Left ventricle myocardium inferior (tissue), 1 donor: ENCODE measurements around the gene KCNJ5. TPM values are rescaled to one million over a fixed set of nuclear protein-coding genes. Genes with fewer than 3 reads are reported as not detected.

Experiments
- DNase-seq: peaks from one replicate; pipeline ENCODE4 v3.0.0-alpha.2; 2020
- H3K27ac ChIP-seq: fragments of 200-600 bp; replicated peaks from 2 replicates; pipeline ENCODE4 v1.8.0; 2021
- H3K27me3 ChIP-seq: fragments of 200-600 bp; 2 replicates; pipeline ENCODE4 v1.8.0; 2021; ENCODE audit warnings: low read depth
- H3K36me3 ChIP-seq: fragments of 200-600 bp; 2 replicates; pipeline ENCODE4 v1.8.0; 2021
- H3K4me1 ChIP-seq: fragments of 200-600 bp; 2 replicates; pipeline ENCODE4 v1.8.0; 2021
- H3K4me3 ChIP-seq: fragments of 200-600 bp; 2 replicates; pipeline ENCODE4 v1.8.0; 2021; ENCODE audit warnings: mild to moderate bottlenecking, moderate library complexity
- H3K9me3 ChIP-seq: fragments of 200-600 bp; replicated peaks from 2 replicates; pipeline ENCODE4 v1.8.0; 2021
- intact Hi-C: fragments of 100-400 bp; cut with micrococcal nuclease; formaldehyde crosslinking; loops from one replicate; pipeline ENCODE4 v1.11.0; 2022
- long read RNA-seq: library from polyadenylated mRNA; unstranded; transcript quantifications from one replicate; pipeline ENCODE4 v2.0.0, GENCODE V29; 2021
- total RNA-seq: library from RNA; stranded (reverse); fragmentation: NEBNext Ultra II Directional; extraction: Animal tissue kit (Norgen Biotek cat#: 25700); gene quantifications from one replicate; pipeline ENCODE4 v1.2.1, GENCODE V29; 2021
- TF ChIP-seq, protein P1 (sequence below): fragments of 200-600 bp; IDR thresholded peaks from 2 replicates; pipeline ENCODE4 v1.8.0; 2021; ENCODE audit warnings: antibody characterized with exemption, mild to moderate bottlenecking, borderline replicate concordance
- donor health status: DM: no; HTN: yes; CAD: no; lungs with severe emphysema.

Gene KCNJ5
- total RNA-seq: 5.4 TPM
- long read RNA-seq, full-length matches to known transcripts: 10 of 18 reads
- long read RNA-seq, partial matches to known transcripts: 1 of 18 reads
- long read RNA-seq, other reads (novel, unspliced or antisense): 7 of 18 reads

DNA sequence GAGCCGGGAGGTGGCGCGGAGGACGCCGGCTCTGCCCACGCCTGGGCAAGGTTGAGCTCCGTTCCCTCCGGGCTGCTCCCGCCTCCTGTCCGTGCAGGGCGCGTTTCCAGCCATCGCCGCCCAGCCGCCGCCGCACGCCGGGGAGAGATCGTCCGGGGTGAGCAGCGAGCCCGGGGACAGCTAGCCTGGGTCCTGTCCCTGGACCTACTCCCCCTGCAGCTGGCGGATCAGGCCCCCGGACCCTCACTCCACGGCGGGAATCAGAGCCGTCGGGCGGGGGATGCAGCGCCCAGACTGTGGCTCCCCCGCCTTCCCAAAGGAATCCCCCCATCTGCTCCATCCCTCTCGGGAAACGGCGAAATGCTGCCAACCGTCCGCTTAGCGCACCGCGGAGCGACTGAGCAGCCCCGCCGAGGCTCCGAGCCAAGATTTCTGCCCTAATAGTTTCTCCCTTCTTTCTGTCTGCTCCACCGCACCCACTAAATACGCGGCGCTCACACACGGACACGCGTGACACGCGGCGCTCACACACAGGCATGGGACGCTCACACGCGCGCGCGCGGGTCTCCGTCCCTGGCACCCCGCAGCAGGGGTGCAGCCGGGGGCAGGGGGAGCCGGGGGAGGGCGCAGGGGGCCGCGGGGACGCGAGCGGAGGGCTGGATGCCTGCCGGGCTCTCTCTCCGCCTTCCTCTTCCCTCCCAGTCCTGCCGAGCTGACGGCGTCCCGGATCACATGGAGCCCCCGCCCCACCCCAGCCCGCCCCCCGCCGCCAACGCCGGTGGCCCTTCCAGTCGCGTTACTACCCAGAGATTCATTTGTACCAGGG lies at the start of gene KCNJ5:
Gene KCNJ5, plus strand, starts transcription at position 814 of the 826 bp plus-strand sequence. CDS start 19,918 bp downstream, outside the sequence.
- intact Hi-C loops: no loop called here

DNA sequence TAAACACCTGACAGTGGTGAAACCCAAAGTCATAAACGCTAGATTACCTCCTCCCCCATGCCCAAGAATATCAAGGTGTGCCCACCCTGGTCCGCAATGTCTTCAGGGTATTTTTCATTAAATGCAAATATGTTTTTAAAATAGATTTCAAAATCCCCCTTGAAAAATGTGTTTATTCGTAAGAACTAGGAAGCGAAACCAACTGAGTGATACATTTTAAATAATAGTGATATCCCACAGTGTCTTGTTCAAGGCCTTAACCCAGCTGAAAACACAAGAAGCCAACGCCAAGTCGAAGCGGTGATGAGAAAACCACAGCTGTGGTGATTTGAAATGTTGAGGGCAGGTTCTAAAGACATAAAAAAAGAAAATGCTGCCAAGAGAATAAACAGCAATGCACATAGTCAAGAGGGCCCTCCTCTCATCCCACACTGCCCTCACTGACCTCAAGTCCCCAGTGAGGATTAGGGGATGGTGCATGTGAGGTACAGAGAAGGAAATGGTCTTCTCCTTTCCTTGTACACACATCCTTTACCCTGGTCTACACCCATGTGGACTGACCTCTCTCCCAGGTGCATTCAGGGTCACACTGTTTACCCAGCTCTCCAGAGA lies 49.6 kb upstream of the KCNJ5 start:
- no peak for DNase-seq
- TF ChIP-seq, protein P1, sequence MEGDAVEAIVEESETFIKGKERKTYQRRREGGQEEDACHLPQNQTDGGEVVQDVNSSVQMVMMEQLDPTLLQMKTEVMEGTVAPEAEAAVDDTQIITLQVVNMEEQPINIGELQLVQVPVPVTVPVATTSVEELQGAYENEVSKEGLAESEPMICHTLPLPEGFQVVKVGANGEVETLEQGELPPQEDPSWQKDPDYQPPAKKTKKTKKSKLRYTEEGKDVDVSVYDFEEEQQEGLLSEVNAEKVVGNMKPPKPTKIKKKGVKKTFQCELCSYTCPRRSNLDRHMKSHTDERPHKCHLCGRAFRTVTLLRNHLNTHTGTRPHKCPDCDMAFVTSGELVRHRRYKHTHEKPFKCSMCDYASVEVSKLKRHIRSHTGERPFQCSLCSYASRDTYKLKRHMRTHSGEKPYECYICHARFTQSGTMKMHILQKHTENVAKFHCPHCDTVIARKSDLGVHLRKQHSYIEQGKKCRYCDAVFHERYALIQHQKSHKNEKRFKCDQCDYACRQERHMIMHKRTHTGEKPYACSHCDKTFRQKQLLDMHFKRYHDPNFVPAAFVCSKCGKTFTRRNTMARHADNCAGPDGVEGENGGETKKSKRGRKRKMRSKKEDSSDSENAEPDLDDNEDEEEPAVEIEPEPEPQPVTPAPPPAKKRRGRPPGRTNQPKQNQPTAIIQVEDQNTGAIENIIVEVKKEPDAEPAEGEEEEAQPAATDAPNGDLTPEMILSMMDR: no peak
- H3K4me1 ChIP-seq: peaks cover 34% of the 10 kb centered on the region
- H3K9me3 ChIP-seq: no peaks in the 10 kb centered on the region
- intact Hi-C loops: loop anchor here (10.0 kb wide), 1 partner anchor 677 kb away; no protein-coding TSS in a partner anchor
- H3K4me3 ChIP-seq: no peak overlapping the region
- no peak overlapping the region for H3K27ac ChIP-seq
- no peaks in the 10 kb centered on the region for H3K36me3 ChIP-seq
- no peaks in the 10 kb centered on the region for H3K27me3 ChIP-seq

More for the DNA sequence above, at the start of gene KCNJ5:
- Histone ChIP-seq H3K27ac (peak within 1 kb of the TSS; percentile 83), H3K4me1 (peaks cover 54% of the 10 kb centered on the region), H3K9me3 (no peaks in the 10 kb centered on the region), H3K4me3 (peak within 1 kb of the TSS; percentile 73), H3K27me3 (peaks cover 30% of the 10 kb centered on the region), H3K36me3 (no peaks in the 10 kb centered on the region)
- DNase-seq: peak; percentile 40
- TF ChIP-seq, protein P1: no peak

GRCh38 chr11:128843198-128843785 lies 47.9 kb upstream of the KCNJ5 start:
- H3K9me3 ChIP-seq: no peaks in the 10 kb centered on the region
- no peak overlapping the region for H3K4me3 ChIP-seq
- H3K4me1 ChIP-seq: peaks cover 16% of the 10 kb centered on the region
- no peaks in the 10 kb centered on the region for H3K27me3 ChIP-seq
- TF ChIP-seq, protein P1: no peak
- no peaks in the 10 kb centered on the region for H3K36me3 ChIP-seq
- peak overlapping the region; percentile 29 for H3K27ac ChIP-seq
- no peak for DNase-seq
- intact Hi-C loops: loop anchor here (10.0 kb wide), 1 partner anchor 678 kb away; no protein-coding TSS in a partner anchor

- no peak overlapping the region for H3K27ac ChIP-seq
- intact Hi-C loops: loop anchor here (10.0 kb wide), 1 partner anchor 681 kb away; no protein-coding TSS in a partner anchor
- TF ChIP-seq, protein P1: no peak
Measured at GRCh38 chr11:128845334-128845780, 45.8 kb upstream of the KCNJ5 start.

DNA sequence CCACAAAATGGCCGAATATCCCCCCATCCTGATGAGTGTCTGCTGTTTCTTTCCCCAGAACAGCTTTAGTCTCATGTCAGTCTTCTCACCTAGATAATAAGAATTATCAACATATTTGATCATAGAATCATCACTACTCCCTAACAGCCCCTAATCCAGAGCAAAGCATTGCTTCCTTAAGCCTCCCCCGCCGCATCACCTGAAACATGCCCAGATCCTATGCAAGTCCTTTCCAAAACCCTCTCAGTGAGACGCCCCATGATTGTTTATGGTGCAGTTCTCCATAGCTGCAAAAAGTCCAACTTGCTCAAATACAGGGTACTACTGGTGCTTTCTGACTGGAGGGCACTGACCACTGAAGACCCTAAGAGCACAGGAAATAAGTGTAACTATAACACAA lies 44.2 kb upstream of the KCNJ5 start:
- intact Hi-C loops: loop anchor here (10.0 kb wide), 1 partner anchor 682 kb away; no protein-coding TSS in a partner anchor
- Histone ChIP-seq H3K36me3 (no peaks in the 10 kb centered on the region), H3K4me3 (no peak overlapping the region), H3K27ac (no peak overlapping the region), H3K4me1 (peaks cover 22% of the 10 kb centered on the region), H3K27me3 (no peaks in the 10 kb centered on the region), H3K9me3 (no peaks in the 10 kb centered on the region)
- DNase-seq: no peak
- TF ChIP-seq, protein P1: no peak

More at GRCh38 chr11:128845334-128845780, 45.8 kb upstream of the KCNJ5 start:
- DNase-seq: no peak
- H3K4me1 ChIP-seq: peaks cover 16% of the 10 kb centered on the region
- H3K9me3 ChIP-seq: no peaks in the 10 kb centered on the region
- no peaks in the 10 kb centered on the region for H3K36me3 ChIP-seq
- no peaks in the 10 kb centered on the region for H3K27me3 ChIP-seq
- H3K4me3 ChIP-seq: no peak overlapping the region
